H7 (cell line): ENCODE data around the gene BLTP3B. TPM values are rescaled to one million over a fixed set of nuclear protein-coding genes. Genes with fewer than 3 reads are reported as not detected.
A peak's percentile ranks its signal among the peaks of the same experiment; 100 is the strongest.
"Not testable (repeated sequence)": the region's sequence is repeated elsewhere in the genome, so short reads cannot be mapped to it uniquely, and the experiment has no call there.

Experiments
- DNase-seq: peaks from one replicate; pipeline ENCODE4 v3.0.0; 2012
- H3K27me3 ChIP-seq: 2 replicates; pipeline ENCODE4 v1.6.0; 2011; ENCODE audit warnings: mild to moderate bottlenecking, low read length; ENCODE audit not compliant: control insufficient read depth, insufficient read depth
- H3K36me3 ChIP-seq: replicated peaks from 2 replicates; pipeline ENCODE4 v1.5.1; 2011; ENCODE audit warnings: low read length; ENCODE audit not compliant: control insufficient read depth, insufficient read depth
- H3K4me3 ChIP-seq: 2 replicates; pipeline ENCODE4 v1.5.1; 2011; ENCODE audit warnings: low read depth, mild to moderate bottlenecking, control low read depth, low read length, moderate library complexity; ENCODE audit not compliant: insufficient read depth
- total RNA-seq: library from RNA; depleted of rRNA; stranded (reverse); fragments of >200 nt; shearing (Covaris generic); gene quantifications from 2 replicates; pipeline ENCODE4 v1.2.3, GENCODE V29; 2014; rRNA removed

The BLTP3B gene
- total RNA-seq = 36.4 and 40.4 TPM in 2 replicates

- Histone ChIP-seq H3K4me3 (peak within 1 kb of the TSS; percentile 98), H3K36me3 (no peaks in the 10 kb centered on the region), H3K27me3 (no peaks in the 10 kb centered on the region)
- DNase-seq = peak; percentile 95
Measured at GRCh38 chr12:100142851-100143559, at the start of gene BLTP3B. BLTP3B (minus strand) TSS chr12:100142874; CDS start chr12:100142635, 239 bp downstream.

- Histone ChIP-seq H3K36me3 (peaks cover 3% of the 10 kb centered on the region; the same call in 1 of the 2 replicates), H3K27me3 (no peaks in the 10 kb centered on the region), H3K4me3 (no peak overlapping the region)
- no peak for DNase-seq
Measured at GRCh38 chr12:100189636-100190394, 47.1 kb upstream of the BLTP3B start.

GRCh38 chr12:100188888-100189635, 46.4 kb upstream of the BLTP3B start:
- not testable (repeated sequence) for H3K36me3 ChIP-seq, H3K27me3 ChIP-seq, H3K4me3 ChIP-seq, DNase-seq

DNA sequence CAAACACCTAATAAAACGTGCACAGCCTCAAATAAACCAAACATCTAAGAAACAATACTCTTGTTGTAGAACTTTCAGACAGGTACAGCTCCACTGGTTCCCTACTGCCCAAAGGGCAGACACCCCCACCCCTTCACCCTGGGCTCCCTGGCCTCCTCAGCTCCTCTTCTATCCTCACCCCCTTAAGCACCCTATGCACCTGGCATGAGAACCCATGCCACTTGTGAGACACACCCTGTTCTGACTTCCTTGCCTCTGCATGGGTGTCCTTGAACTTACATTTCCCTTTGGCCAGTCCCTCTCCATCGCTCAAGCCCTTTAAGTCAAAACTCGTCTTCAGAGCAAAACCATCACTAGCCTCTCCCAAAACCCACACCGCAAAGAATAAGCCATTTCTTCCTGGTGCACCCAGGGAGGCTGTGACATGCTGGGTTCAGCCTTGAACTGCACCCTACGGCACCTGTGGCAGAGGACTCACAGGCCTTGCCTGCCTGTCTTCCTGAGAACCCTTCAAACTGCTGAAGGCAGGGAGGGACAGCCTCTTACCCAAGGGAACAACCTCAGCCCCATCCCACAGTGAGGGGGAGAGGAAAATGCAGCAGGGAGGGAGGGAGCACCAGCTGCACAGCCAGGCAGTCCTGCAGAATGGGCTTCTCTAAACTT, 45.3 kb upstream of the BLTP3B start:
- H3K27me3 ChIP-seq = no peaks in the 10 kb centered on the region

DNA sequence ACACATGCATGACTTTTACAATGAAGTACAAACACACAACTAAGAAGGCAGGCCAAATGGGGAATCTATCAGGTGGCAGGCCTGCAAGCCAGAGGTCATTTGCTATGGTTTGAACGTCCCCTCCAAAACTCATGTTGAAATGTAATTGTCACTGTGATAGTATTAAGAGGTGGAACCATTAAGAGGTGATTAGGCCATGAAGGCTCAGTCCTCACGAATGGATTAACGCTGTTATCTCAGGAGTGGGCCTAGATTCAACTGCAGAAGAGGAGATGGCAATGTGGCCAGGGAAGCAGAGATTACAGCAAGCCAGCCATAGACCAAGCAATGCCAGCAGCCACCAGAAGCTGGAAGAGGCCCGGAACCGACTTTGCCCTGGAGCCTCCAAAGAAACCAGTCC, 44.4 kb upstream of the BLTP3B start:
- no peak overlapping the region for H3K4me3 ChIP-seq
- no peaks in the 10 kb centered on the region for H3K27me3 ChIP-seq
- no peak for DNase-seq
- no peaks in the 10 kb centered on the region; the same call in 1 of the 2 replicates for H3K36me3 ChIP-seq

More for the DNA sequence above, 45.3 kb upstream of the BLTP3B start:
- no peak for DNase-seq
- H3K4me3 ChIP-seq = no peak overlapping the region
- no peaks in the 10 kb centered on the region; the same call in 1 of the 2 replicates for H3K36me3 ChIP-seq

GRCh38 chr12:100186071-100186470, 43.4 kb upstream of the BLTP3B start:
- no peak for DNase-seq
- H3K27me3 ChIP-seq = no peaks in the 10 kb centered on the region
- no peaks in the 10 kb centered on the region; the same call in 1 of the 2 replicates for H3K36me3 ChIP-seq
- H3K4me3 ChIP-seq = no peak overlapping the region

DNA sequence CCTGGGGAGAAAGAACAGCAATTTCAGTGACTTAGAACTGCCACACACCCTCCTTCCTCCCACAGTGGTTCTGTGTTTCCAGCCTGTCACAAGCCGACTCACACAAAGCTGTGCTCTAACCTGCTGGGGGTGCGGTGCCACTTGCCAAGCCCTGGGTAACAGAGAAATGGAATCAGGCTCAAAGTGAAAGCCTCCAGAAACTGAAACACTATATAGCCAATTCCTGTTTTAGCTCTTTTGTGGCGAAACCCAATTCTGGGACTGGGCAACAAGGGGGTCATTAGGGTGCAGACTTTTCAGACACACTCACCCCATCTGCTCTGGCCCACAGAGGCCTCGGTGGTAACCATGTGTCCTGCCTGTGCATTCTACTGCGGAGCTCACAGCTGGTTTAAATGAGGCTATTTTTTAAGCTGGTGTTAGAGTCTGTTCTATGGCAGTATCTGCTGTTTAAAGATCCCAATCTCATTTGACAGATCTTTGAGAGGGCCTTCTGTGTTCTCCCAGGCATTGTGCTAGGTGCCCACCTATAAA, 42.8 kb upstream of the BLTP3B start:
- Histone ChIP-seq H3K4me3 (no peak overlapping the region), H3K27me3 (no peaks in the 10 kb centered on the region), H3K36me3 (no peaks in the 10 kb centered on the region; the same call in 1 of the 2 replicates)
- no peak for DNase-seq

- Histone ChIP-seq H3K27me3 (no peaks in the 10 kb centered on the region), H3K4me3 (no peak overlapping the region), H3K36me3 (no peaks in the 10 kb centered on the region; the same call in 1 of the 2 replicates)
- DNase-seq = no peak
Measured at GRCh38 chr12:100184549-100185145, 42.0 kb upstream of the BLTP3B start.

DNA sequence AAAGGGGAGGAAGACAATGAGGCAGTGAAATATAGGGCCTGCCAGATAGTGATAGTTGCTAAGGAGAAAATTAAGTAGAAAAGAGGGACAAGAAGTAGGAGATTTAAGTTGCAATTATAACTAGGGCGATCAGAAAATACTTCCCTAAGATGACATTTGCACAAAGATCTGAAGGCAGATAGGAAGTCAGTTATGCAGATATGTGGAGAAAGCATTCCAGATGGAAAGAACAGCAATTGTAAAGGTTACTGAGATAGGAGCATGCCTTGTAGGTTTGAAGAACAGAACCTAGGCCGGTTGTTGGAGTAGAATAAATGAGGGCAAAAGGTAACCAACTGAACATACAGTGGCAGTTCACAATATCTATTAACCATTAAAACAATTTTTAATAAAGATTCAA, 36.6 kb upstream of the BLTP3B start:
- Histone ChIP-seq H3K4me3 (no peak overlapping the region), H3K27me3 (no peaks in the 10 kb centered on the region)
- DNase-seq = no peak

GRCh38 chr12:100176493-100176892, 33.8 kb upstream of the BLTP3B start:
- not testable (repeated sequence) for H3K4me3 ChIP-seq, H3K36me3 ChIP-seq, H3K27me3 ChIP-seq, DNase-seq

More for the DNA sequence above, 36.6 kb upstream of the BLTP3B start:
- no peaks in the 10 kb centered on the region; the same call in 1 of the 2 replicates for H3K36me3 ChIP-seq

DNA sequence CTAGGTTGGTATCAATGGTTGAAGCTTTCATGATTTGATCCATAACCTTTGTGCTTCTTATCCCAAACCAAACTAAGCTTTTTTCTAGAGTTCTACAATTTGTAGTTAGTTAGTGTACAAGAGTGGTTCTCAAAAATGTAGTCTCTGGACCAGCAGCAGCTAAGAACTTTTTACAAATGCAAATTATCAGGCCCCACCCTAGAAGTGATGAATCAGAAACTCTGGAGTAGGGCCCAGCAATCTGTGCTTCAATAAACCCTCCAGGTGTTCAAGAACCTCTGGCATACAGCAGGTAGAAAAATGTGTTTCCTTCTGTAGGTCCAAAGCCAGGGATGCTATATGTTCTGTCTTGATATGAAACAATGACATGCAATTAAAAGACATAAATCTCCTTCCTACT, 31.8 kb upstream of the BLTP3B start:
- Histone ChIP-seq H3K36me3 (peaks cover 2% of the 10 kb centered on the region; the same call in 1 of the 2 replicates), H3K4me3 (no peak overlapping the region), H3K27me3 (no peaks in the 10 kb centered on the region)
- no peak for DNase-seq

DNA sequence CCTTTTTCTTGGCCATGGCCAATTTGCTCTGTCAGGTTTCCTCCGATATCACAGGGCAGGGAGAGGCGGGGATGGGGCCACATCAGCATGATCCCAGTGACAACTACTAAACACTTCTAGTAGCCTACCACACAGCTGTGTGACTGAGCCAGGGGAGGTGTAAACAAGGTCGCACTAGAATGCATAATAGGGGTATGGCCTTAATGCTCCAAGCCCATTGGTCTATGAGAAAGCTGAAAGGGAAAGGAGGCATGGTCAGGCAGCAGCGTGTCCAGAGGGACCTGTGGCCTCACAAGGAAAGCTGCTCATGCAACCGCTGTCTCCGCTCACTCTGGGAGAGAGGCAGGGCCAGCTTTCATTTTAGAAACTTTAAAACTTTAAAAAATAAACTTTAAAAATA, 30.4 kb upstream of the BLTP3B start:
- no peak for DNase-seq
- H3K27me3 ChIP-seq = no peaks in the 10 kb centered on the region
- peaks cover 2% of the 10 kb centered on the region; the same call in 1 of the 2 replicates for H3K36me3 ChIP-seq
- H3K4me3 ChIP-seq = no peak overlapping the region

GRCh38 chr12:100171248-100171647, 28.6 kb upstream of the BLTP3B start:
- no peak for DNase-seq
- Histone ChIP-seq H3K4me3 (no peak overlapping the region), H3K27me3 (no peaks in the 10 kb centered on the region), H3K36me3 (peaks cover 3% of the 10 kb centered on the region)
